ENCODE measurements around the gene SLC6A20. TPM values are rescaled to one million over a fixed set of nuclear protein-coding genes. Genes with fewer than 3 reads are reported as not detected.
A peak's percentile ranks its signal among the peaks of the same experiment; 100 is the strongest.

Gene SLC6A20
- polyA plus RNA-seq (ENCODE audit: insufficient read length): 0.37 TPM
- long read RNA-seq, donor 1: 0 reads
- long read RNA-seq, donor 2: 0 reads
- long read RNA-seq, donor 3: 0 reads
- long read RNA-seq, donor 4: 0 reads
- long read RNA-seq, donor 5: 0 reads
- long read RNA-seq, donor 6: 0 reads
- long read RNA-seq, donor 7: 0 reads
- long read RNA-seq, donor 8: 0 reads

- DNase-seq: no peak
Observed at GRCh38 chr3:45795882-45796765, at the start of gene SLC6A20. SLC6A20 (minus strand) TSS chr3:45796536; CDS start chr3:45796419, 117 bp downstream.

- no peak for DNase-seq
Observed at GRCh38 chr3:45844616-45845015, 48.3 kb upstream of the SLC6A20 start.

GRCh38 chr3:45842851-45843625, 46.7 kb upstream of the SLC6A20 start:
- no peak for DNase-seq

GRCh38 chr3:45841757-45842491, 45.6 kb upstream of the SLC6A20 start, which contains the start of gene LZTFL1:
LZTFL1 (minus strand) TSS chr3:45842119; CDS start chr3:45841991, 128 bp downstream.
- DNase-seq: peak; percentile 96

GRCh38 chr3:45841420-45841756, 45.1 kb upstream of the SLC6A20 start:
- peak; percentile 7 for DNase-seq

GRCh38 chr3:45838466-45838865, 42.1 kb upstream of the SLC6A20 start:
- no peak for DNase-seq

GRCh38 chr3:45832699-45833098, 36.4 kb upstream of the SLC6A20 start:
- DNase-seq: no peak

GRCh38 chr3:45830121-45830520, 33.8 kb upstream of the SLC6A20 start:
- DNase-seq: no peak

GRCh38 chr3:45826908-45827307, 30.6 kb upstream of the SLC6A20 start:
- no peak for DNase-seq

GRCh38 chr3:45826321-45826720, 30.0 kb upstream of the SLC6A20 start:
- no peak for DNase-seq

GRCh38 chr3:45821127-45821526, 24.8 kb upstream of the SLC6A20 start:
- DNase-seq: no peak

- no peak for DNase-seq
Observed at GRCh38 chr3:45819543-45819942, 23.2 kb upstream of the SLC6A20 start.

- DNase-seq: no peak
Observed at GRCh38 chr3:45817831-45818522, 21.6 kb upstream of the SLC6A20 start.

GRCh38 chr3:45816544-45816943, 20.2 kb upstream of the SLC6A20 start:
- no peak for DNase-seq

GRCh38 chr3:45814322-45814721, 18.0 kb upstream of the SLC6A20 start:
- no peak for DNase-seq

- no peak for DNase-seq
Observed at GRCh38 chr3:45807681-45808540, 11.6 kb upstream of the SLC6A20 start.

- no peak for DNase-seq
Observed at GRCh38 chr3:45807133-45807532, 10.8 kb upstream of the SLC6A20 start.

GRCh38 chr3:45806072-45806471, 9.7 kb upstream of the SLC6A20 start:
- no peak for DNase-seq

GRCh38 chr3:45803252-45803935, 7.1 kb upstream of the SLC6A20 start:
- no peak for DNase-seq

- DNase-seq: no peak
Observed at GRCh38 chr3:45802146-45802545, 5.8 kb upstream of the SLC6A20 start.

Measured in left kidney (tissue), 8 donors.